ENCODE data around the gene MAD2L2. TPM values are rescaled to one million over a fixed set of nuclear protein-coding genes. Genes with fewer than 3 reads are reported as not detected.

Gene MAD2L2
- polyA plus RNA-seq, 3 donors: 50.4 to 71.3 (median 57.8) TPM

DNA sequence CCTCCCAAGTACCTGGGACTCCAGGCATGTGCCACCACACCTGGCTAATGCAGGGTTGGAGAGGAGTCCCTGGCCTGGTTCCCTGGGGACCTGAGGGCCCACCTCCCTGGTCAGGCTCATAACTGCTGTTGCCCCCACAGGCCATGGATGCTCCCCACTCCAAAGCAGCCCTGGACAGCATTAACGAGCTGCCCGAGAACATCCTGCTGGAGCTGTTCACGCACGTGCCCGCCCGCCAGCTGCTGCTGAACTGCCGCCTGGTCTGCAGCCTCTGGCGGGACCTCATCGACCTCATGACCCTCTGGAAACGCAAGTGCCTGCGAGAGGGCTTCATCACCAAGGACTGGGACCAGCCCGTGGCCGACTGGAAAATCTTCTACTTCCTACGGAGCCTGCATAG is 12.4 kb downstream of the MAD2L2 start:
- H3K27ac Mint-ChIP-seq: no peak overlapping the region
- intact Hi-C loops (cut with micrococcal nuclease): no loop called here
- peaks cover 10% of the 10 kb centered on the region for H3K79me2 ChIP-seq (ENCODE audit: insufficient read depth, low read length)

DNA sequence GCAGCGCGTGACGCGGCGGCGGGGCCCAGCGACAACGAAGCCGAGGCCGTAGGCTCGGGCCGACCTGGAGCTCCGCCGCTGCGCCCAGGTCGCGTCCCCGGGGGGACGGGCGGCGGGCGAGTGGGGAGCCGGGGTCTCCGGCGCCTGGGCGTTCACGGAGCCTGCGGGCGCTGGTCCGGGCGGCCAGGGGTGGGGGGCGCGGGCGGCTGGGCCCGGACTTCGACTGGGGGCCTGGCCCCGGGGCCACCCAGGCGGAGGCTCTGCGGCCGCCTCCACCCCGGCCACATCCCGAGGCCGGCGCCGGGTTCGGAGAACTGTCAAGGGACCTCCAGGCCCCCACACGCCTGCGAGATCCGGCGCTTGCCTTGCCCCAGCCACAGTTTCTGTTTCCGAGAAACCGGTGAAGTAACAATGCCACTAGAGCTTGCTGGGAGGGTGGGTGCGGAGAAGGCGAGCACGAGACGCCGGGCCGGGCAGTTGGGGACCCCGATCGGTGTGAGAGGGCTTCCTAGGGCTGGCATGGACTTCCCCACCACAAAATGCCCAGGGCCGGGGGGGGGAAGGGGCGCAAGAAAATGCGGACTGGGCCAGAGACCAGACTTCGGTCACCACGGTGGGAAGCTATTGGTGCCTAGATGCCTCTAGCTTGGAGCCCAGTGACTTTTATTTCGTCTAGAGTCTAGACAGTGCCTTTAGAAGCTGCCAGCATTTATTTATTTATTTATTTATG is 16.4 kb downstream of the MAD2L2 start:
- Histone ChIP-seq H3K27ac (ENCODE audit: low read depth in 1 of 2, low read length in 2 of 2) (peak overlapping the region; percentile 11 to 79), H3K9ac (ENCODE audit: insufficient read depth, low read length, poor library complexity, severe bottlenecking) (peak overlapping the region; percentile 82), H3K9me3 (replicated peaks in 1 of 2; ENCODE audit: control insufficient read depth in 1 of 2, insufficient read depth in 1 of 2, low read length in 2 of 2) (no peaks in the 10 kb centered on the region), H3K4me2 (replicated peaks; ENCODE audit: extremely low read depth, low read length, poor library complexity, severe bottlenecking) (peak overlapping the region; percentile 94), H3K27me3 (ENCODE audit: control insufficient read depth in 2 of 2, insufficient read depth in 2 of 2, low read length in 2 of 2) (no peaks in the 10 kb centered on the region), H4K20me1 (ENCODE audit: insufficient read depth, low read length) (peaks cover 13% of the 10 kb centered on the region), H2AFZ (ENCODE audit: insufficient read depth, low read depth, low read length, poor library complexity, severe bottlenecking) (peak overlapping the region; percentile 94), H3K36me3 (replicated peaks in 1 of 2; ENCODE audit: control insufficient read depth in 1 of 2, insufficient read depth in 2 of 2, low read length in 2 of 2) (peaks cover 8 to 18% of the 10 kb centered on the region in 2 donors), H3K79me2 (ENCODE audit: insufficient read depth, low read length) (peaks cover 10% of the 10 kb centered on the region), H3K4me1 (ENCODE audit: control insufficient read depth in 1 of 2, insufficient read depth in 2 of 2, low read length in 2 of 2) (peaks cover 15 to 25% of the 10 kb centered on the region in 2 donors), H3K4me3 (replicated peaks in 1 of 3; ENCODE audit: low read depth in 2 of 3, low read length in 3 of 3) (peak overlapping the region; percentile 51 to 89 (median 74))
- intact Hi-C loops (cut with micrococcal nuclease): loop anchor here in 1 of 2 donors (5.0 kb wide), 1 partner anchor 58 kb away; no protein-coding TSS in a partner anchor
- H3K27ac Mint-ChIP-seq: peak overlapping the region in 4 of 7 donors; percentile 53 to 87 (median 76)
- H3K4me3 Mint-ChIP-seq: peak overlapping the region; percentile 90 to 91
- peaks cover 4 to 7% (median 5%) of the 10 kb centered on the region in 3 donors for H3K27me3 Mint-ChIP-seq (ENCODE audit: low read depth in 3 of 3)
- peaks cover 16% of the 10 kb centered on the region for H3K4me1 Mint-ChIP-seq
- TF ChIP-seq, protein P1, sequence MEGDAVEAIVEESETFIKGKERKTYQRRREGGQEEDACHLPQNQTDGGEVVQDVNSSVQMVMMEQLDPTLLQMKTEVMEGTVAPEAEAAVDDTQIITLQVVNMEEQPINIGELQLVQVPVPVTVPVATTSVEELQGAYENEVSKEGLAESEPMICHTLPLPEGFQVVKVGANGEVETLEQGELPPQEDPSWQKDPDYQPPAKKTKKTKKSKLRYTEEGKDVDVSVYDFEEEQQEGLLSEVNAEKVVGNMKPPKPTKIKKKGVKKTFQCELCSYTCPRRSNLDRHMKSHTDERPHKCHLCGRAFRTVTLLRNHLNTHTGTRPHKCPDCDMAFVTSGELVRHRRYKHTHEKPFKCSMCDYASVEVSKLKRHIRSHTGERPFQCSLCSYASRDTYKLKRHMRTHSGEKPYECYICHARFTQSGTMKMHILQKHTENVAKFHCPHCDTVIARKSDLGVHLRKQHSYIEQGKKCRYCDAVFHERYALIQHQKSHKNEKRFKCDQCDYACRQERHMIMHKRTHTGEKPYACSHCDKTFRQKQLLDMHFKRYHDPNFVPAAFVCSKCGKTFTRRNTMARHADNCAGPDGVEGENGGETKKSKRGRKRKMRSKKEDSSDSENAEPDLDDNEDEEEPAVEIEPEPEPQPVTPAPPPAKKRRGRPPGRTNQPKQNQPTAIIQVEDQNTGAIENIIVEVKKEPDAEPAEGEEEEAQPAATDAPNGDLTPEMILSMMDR (IDR thresholded peaks at IDR 0.05): peak; percentile 61
- peak in 2 of 3 donors; percentile 24 to 28 for DNase-seq
- H3K9me3 Mint-ChIP-seq: peaks cover 0 to 6% (median 0%) of the 10 kb centered on the region in 7 donors
- H3K36me3 Mint-ChIP-seq: peaks cover 23 to 24% of the 10 kb centered on the region in 2 donors
- under 1% methylated on average over 55 of the region's 66 CpGs for WGBS (ENCODE audit: insufficient coverage)

More for the DNA sequence above, 12.4 kb downstream of the MAD2L2 start:
- Histone ChIP-seq H3K9me3 (replicated peaks in 1 of 2; ENCODE audit: control insufficient read depth in 1 of 2, insufficient read depth in 1 of 2, low read length in 2 of 2) (no peaks in the 10 kb centered on the region), H4K20me1 (ENCODE audit: insufficient read depth, low read length) (peaks cover 31% of the 10 kb centered on the region), H3K4me1 (ENCODE audit: control insufficient read depth in 1 of 2, insufficient read depth in 2 of 2, low read length in 2 of 2) (peaks cover 22 to 37% of the 10 kb centered on the region in 2 donors), H2AFZ (ENCODE audit: insufficient read depth, low read depth, low read length, poor library complexity, severe bottlenecking) (no peak overlapping the region), H3K9ac (ENCODE audit: insufficient read depth, low read length, poor library complexity, severe bottlenecking) (no peak overlapping the region), H3K4me3 (replicated peaks in 1 of 3; ENCODE audit: low read depth in 2 of 3, low read length in 3 of 3) (no peak overlapping the region), H3K27me3 (ENCODE audit: control insufficient read depth in 2 of 2, insufficient read depth in 2 of 2, low read length in 2 of 2) (no peaks in the 10 kb centered on the region), H3K36me3 (replicated peaks in 1 of 2; ENCODE audit: control insufficient read depth in 1 of 2, insufficient read depth in 2 of 2, low read length in 2 of 2) (peaks cover 20 to 42% of the 10 kb centered on the region in 2 donors), H3K4me2 (replicated peaks; ENCODE audit: extremely low read depth, low read length, poor library complexity, severe bottlenecking) (no peak overlapping the region), H3K27ac (ENCODE audit: low read depth in 1 of 2, low read length in 2 of 2) (no peak overlapping the region)
- Mint-ChIP-seq H3K4me1 (peaks cover 21% of the 10 kb centered on the region), H3K9me3 (no peaks in the 10 kb centered on the region), H3K36me3 (peaks cover 27 to 50% of the 10 kb centered on the region in 2 donors), H3K4me3 (no peak overlapping the region), H3K27me3 (ENCODE audit: low read depth in 3 of 3) (peaks cover 0 to 3% (median 0%) of the 10 kb centered on the region in 3 donors)
- TF ChIP-seq, protein P1 (IDR thresholded peaks at IDR 0.05): no peak
- 95% methylated on average over 10 of the region's 14 CpGs for WGBS (ENCODE audit: insufficient coverage)
- no peak for DNase-seq
